ENCODE data around the gene ZNF740.

DNA sequence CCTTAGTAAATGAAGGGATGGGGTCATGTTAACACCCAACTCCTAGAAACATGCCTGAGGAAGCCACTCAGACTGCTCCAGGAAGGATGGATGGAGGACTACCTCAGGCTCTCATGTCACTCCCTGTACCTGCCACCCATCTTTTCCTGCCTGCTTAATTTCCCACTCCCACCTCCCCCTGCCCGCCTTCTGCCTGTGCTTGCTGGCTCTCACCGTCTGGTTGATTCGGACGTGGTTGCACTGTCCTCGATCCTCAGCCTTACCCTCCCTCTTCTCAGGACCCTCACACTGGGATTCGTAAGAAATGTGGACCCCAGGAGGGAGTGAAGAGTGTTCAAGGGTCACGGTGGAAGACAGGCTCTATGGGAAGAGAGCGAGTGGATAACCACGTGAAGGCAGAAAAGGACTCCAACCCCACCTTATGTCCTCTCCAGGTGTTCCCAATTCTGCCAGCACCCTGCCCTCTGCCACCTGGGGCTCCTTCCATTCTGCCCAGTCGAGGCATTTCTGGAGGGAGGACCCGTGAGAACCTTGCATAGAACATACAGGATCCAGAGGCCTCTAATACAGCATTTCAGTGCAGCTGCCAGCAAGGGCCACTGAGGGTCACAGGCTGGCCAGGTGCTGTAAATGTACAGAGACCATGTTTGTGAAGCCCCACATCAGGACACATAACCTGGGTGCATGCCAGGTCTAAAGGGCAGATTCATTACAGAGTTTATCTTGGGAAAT is 13.6 kb downstream of the ZNF740 start:
- TF ChIP-seq CTCF (IDR thresholded peaks at IDR 0.05; ENCODE audit: low read depth, low read length, poor library complexity, severe bottlenecking) = no peak
- no peak for TF ChIP-seq EZH2phosphoT487 (IDR thresholded peaks at IDR 0.05; ENCODE audit: borderline replicate concordance, low read length)

All from DOHH2 (cell line).